ENCODE data around the gene SESTD1. TPM values are rescaled to one million over a fixed set of nuclear protein-coding genes. Genes with fewer than 3 reads are reported as not detected.
"Not testable (repeated sequence)": the region's sequence is repeated elsewhere in the genome, so short reads cannot be mapped to it uniquely, and the experiment has no call there.

Gene SESTD1
- total and polyA plus RNA-seq, 2 experiments from 2014 or later = 34.7 to 44.0 TPM

DNA sequence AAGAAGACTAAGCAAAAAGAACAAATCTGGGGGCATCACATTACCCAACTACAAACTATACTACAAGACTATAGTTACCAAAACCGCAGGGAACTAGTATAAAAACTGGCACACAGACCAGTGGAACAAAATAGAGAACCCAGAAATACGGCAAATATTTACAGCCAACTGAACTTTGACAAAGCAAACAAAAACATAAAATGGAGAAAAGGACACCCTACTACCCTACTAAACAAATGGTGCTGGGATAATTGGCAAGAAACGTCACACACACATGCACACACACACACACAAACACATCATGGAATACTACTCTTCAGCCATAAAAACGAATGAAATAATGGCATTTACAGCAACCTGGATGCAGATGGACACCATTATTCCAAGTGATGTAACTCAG is 53.3 kb downstream of the SESTD1 start:
- Histone ChIP-seq H3K4me2 (no peak overlapping the region), H3K9me3 (ENCODE audit: low read depth) (no peaks in the 10 kb centered on the region), H3K79me2 (peaks cover 28% of the 10 kb centered on the region), H3K27me3 (no peaks in the 10 kb centered on the region), H2AFZ (no peak overlapping the region), H3K36me3 (replicated peaks; ENCODE audit: insufficient read depth, low read depth) (no peaks in the 10 kb centered on the region), H3K27ac (no peak overlapping the region), H3K4me3 (no peak overlapping the region), H3K4me1 (ENCODE audit: insufficient read depth) (no peaks in the 10 kb centered on the region), H3K9me2 (replicated peaks; ENCODE audit: insufficient read depth) (no peaks in the 10 kb centered on the region), H4K20me1 (ENCODE audit: insufficient read depth, poor library complexity, severe bottlenecking) (no peaks in the 10 kb centered on the region)
- 93% methylated on average over 4 of the region's 4 CpGs for WGBS (ENCODE audit: low lambda C conversion rate, missing lambda C conversion rate)
- DNase-seq (ENCODE audit: low spot score) = no peak
- TF ChIP-seq EZH2phosphoT487 (IDR thresholded peaks at IDR 0.05; ENCODE audit: low read depth, severe bottlenecking, unreplicated experiment) = no peak
- TF ChIP-seq EZH2 (IDR thresholded peaks at IDR 0.05; ENCODE audit: borderline replicate concordance) = no peak
- TF ChIP-seq, protein P1, sequence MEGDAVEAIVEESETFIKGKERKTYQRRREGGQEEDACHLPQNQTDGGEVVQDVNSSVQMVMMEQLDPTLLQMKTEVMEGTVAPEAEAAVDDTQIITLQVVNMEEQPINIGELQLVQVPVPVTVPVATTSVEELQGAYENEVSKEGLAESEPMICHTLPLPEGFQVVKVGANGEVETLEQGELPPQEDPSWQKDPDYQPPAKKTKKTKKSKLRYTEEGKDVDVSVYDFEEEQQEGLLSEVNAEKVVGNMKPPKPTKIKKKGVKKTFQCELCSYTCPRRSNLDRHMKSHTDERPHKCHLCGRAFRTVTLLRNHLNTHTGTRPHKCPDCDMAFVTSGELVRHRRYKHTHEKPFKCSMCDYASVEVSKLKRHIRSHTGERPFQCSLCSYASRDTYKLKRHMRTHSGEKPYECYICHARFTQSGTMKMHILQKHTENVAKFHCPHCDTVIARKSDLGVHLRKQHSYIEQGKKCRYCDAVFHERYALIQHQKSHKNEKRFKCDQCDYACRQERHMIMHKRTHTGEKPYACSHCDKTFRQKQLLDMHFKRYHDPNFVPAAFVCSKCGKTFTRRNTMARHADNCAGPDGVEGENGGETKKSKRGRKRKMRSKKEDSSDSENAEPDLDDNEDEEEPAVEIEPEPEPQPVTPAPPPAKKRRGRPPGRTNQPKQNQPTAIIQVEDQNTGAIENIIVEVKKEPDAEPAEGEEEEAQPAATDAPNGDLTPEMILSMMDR (IDR thresholded peaks at IDR 0.05; ENCODE audit: poor library complexity) = no peak

DNA sequence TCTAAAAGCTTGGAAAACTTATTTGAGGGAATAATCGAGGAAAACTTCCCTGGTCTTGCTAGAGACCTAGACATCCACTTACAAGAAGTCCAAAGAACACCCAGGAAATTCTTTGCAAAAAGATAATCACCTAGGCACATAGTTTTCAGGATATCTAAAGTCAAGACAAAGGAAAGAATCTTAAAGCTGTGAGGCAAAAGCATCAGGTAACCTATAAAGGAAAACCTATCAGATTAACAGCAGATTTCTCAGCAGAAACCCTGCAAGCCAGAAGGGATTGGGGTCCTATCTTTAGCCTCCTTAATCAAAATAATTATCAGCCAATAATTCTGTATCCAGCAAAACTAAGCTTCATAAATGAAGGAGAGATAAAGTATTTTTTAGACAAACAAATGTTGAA is 56.4 kb downstream of the SESTD1 start:
- H3K9me2 ChIP-seq (replicated peaks; ENCODE audit: insufficient read depth); H2AFZ ChIP-seq; H3K4me2 ChIP-seq; H3K27me3 ChIP-seq; H3K4me3 ChIP-seq; H3K9me3 ChIP-seq (ENCODE audit: low read depth); DNase-seq (ENCODE audit: low spot score); H3K36me3 ChIP-seq (replicated peaks; ENCODE audit: insufficient read depth, low read depth); H3K27ac ChIP-seq; H4K20me1 ChIP-seq (ENCODE audit: insufficient read depth, poor library complexity, severe bottlenecking); H3K4me1 ChIP-seq (ENCODE audit: insufficient read depth): not testable (repeated sequence)
- whole genome bisulfite sequencing (ENCODE audit: low lambda C conversion rate, missing lambda C conversion rate) = 100% methylated on average over 1 of the region's 1 CpG
- peaks cover 23% of the 10 kb centered on the region for H3K79me2 ChIP-seq

DNA sequence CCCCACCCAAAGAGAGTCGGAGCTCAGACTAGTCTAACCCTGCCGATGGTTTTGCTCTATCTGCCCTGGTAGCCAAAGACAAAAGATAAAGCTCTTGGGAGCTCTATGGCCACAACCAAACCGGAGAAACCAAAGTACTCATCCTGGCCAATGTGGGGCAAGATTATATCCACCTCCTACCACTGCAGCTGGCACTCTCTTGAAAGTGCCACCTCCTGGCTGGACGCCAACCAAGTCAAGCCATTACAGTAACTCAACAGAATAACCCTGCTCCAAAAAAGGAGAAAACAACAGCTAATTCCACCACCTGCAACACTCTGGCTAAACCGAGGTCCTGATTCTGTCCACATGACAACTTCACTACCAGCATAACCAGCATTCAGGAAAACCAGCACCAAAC is 57.6 kb downstream of the SESTD1 start:
- TF ChIP-seq EZH2 (IDR thresholded peaks at IDR 0.05; ENCODE audit: borderline replicate concordance) = no peak
- TF ChIP-seq, protein P1 (IDR thresholded peaks at IDR 0.05; ENCODE audit: poor library complexity) = no peak
- Histone ChIP-seq H3K79me2 (peaks cover 23% of the 10 kb centered on the region), H4K20me1 (ENCODE audit: insufficient read depth, poor library complexity, severe bottlenecking) (no peaks in the 10 kb centered on the region), H3K4me3 (no peak overlapping the region), H3K36me3 (replicated peaks; ENCODE audit: insufficient read depth, low read depth) (no peaks in the 10 kb centered on the region), H3K9me3 (ENCODE audit: low read depth) (no peaks in the 10 kb centered on the region), H3K9me2 (replicated peaks; ENCODE audit: insufficient read depth) (no peaks in the 10 kb centered on the region), H2AFZ (no peak overlapping the region), H3K4me2 (no peak overlapping the region), H3K4me1 (ENCODE audit: insufficient read depth) (no peaks in the 10 kb centered on the region), H3K27me3 (no peaks in the 10 kb centered on the region), H3K27ac (no peak overlapping the region)
- DNase-seq (ENCODE audit: low spot score) = no peak
- 100% methylated on average over 4 of the region's 5 CpGs for WGBS (ENCODE audit: low lambda C conversion rate, missing lambda C conversion rate)

DNA sequence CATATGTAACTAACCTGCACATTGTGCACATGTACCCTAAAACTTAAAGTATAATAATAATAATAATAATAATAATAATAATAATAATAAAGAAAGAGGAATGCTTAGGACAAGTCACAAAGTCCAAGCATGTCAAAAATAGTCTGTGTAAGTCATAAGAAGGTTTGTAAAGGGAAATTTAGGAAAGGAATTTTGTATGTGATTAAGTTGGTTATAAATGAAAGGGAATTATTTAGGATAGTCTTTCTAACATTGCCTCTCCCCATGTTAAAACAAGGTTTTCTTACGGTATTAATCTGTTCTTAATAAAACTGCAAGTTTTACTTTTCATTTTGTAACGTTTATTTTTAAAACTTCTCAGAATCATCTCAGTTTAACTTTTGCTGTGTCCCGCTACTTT is 62.8 kb downstream of the SESTD1 start:
- H3K9me3 ChIP-seq (ENCODE audit: low read depth) = no peaks in the 10 kb centered on the region
- H3K9me2 ChIP-seq (replicated peaks; ENCODE audit: insufficient read depth) = no peaks in the 10 kb centered on the region
- H3K27ac ChIP-seq = no peak overlapping the region
- no peaks in the 10 kb centered on the region for H4K20me1 ChIP-seq (ENCODE audit: insufficient read depth, poor library complexity, severe bottlenecking)
- no peak overlapping the region for H3K4me3 ChIP-seq
- no peak overlapping the region for H3K4me2 ChIP-seq
- 95% methylated on average over 3 of the region's 3 CpGs for WGBS (ENCODE audit: low lambda C conversion rate, missing lambda C conversion rate)
- H3K27me3 ChIP-seq = no peaks in the 10 kb centered on the region
- TF ChIP-seq, protein P1 (IDR thresholded peaks at IDR 0.05; ENCODE audit: poor library complexity) = no peak
- no peak for TF ChIP-seq EZH2phosphoT487 (IDR thresholded peaks at IDR 0.05; ENCODE audit: low read depth, severe bottlenecking, unreplicated experiment)
- no peak for TF ChIP-seq EZH2 (IDR thresholded peaks at IDR 0.05; ENCODE audit: borderline replicate concordance)
- peaks cover 6% of the 10 kb centered on the region for H3K79me2 ChIP-seq
- no peak for DNase-seq (ENCODE audit: low spot score)
- no peaks in the 10 kb centered on the region for H3K4me1 ChIP-seq (ENCODE audit: insufficient read depth)
- H3K36me3 ChIP-seq (replicated peaks; ENCODE audit: insufficient read depth, low read depth) = no peaks in the 10 kb centered on the region
- no peak overlapping the region for H2AFZ ChIP-seq

DNA sequence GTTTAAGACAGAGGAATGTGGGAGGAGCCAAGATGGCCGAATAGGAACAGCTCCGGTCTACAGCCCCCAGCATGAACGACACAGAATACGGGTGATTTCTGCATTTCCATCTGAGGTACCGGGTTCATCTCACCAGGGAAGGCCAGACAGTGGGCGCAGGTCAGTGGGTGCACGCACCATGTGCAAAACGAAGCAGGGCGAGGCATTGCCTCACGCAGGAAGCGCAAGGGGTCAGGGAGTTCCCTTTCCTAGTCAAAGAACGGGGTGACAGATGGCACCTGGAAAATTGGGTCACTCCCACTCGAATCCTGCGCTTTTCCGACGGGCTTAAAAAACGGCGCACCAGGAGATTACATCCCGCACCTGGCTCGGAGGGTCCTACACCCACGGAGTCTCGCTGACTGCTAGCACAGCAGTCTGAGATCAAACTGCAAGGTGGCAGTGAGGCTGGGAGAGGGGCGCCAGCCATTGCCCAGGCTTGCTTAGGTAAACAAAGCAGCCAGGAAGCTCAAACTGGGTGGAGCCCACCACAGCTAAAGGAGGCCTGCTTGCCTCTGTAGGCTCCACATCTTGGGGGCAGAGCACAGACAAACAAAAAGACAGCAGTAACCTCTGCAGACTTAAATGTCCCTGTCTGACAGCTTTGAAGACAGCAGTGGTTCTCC is 68.6 kb downstream of the SESTD1 start:
- H3K9me3 ChIP-seq (ENCODE audit: low read depth); H3K9me2 ChIP-seq (replicated peaks; ENCODE audit: insufficient read depth); H3K4me2 ChIP-seq; DNase-seq (ENCODE audit: low spot score); H3K27me3 ChIP-seq; H3K27ac ChIP-seq; H2AFZ ChIP-seq; H3K36me3 ChIP-seq (replicated peaks; ENCODE audit: insufficient read depth, low read depth); H3K4me1 ChIP-seq (ENCODE audit: insufficient read depth); H4K20me1 ChIP-seq (ENCODE audit: insufficient read depth, poor library complexity, severe bottlenecking); H3K4me3 ChIP-seq: not testable (repeated sequence)
- H3K79me2 ChIP-seq = peaks cover 60% of the 10 kb centered on the region
- 97% methylated on average over 23 of the region's 23 CpGs for WGBS (ENCODE audit: low lambda C conversion rate, missing lambda C conversion rate)
